Sciatic nerve (tissue), 2 donors: Measurements from ENCODE around the gene DDX5. TPM values are rescaled to one million over a fixed set of nuclear protein-coding genes. Genes with fewer than 3 reads are reported as not detected.

Experiments
- ATAC-seq: fragments of 200-7000 bp; cut with Tn5 transposase; one replicate; pipeline ENCODE4 v1.9.1; 2020; ENCODE audit warnings: mild to moderate bottlenecking, moderate library complexity
- DNase-seq: peaks from one replicate; pipeline ENCODE4 v3.0.0-alpha.2; 2020; ENCODE audit warnings: low spot score
- intact Hi-C: fragments of 100-400 bp; cut with DNase I; formaldehyde crosslinking; loops from one replicate; pipeline ENCODE4 v1.14.2; 2022
- microRNA-seq: library from miRNA; unstranded; fragments of <30 nt; microRNA quantifications from one replicate; pipeline ENCODE4 v1.2.0, GENCODE V29; 2020
- total RNA-seq: library from RNA; stranded (reverse); fragmentation: NEBNext Ultra II Directional; extraction: Animal tissue kit (Norgen Biotek cat#: 25700); gene quantifications from one replicate; pipeline ENCODE4 v1.2.1, GENCODE V29; 2021
- donor health status: DM: no; HTN: no; CAD: no.
- donor health status: DM: no; HTN: no; CAD: no.

Gene DDX5
- total RNA-seq, 1 donor from 2014 or later: 667 TPM

- DNase-seq (no peak), ATAC-seq (no peak)
- intact Hi-C loops: no loop called here
Measured at GRCh38 chr17:64459284-64459747, 46.8 kb downstream of the DDX5 start.

GRCh38 chr17:64458756-64459155 lies 47.3 kb downstream of the DDX5 start:
- DNase-seq (no peak), ATAC-seq (no peak)
- intact Hi-C loops: no loop called here

GRCh38 chr17:64457156-64457555 lies 48.9 kb downstream of the DDX5 start:
- ATAC-seq (peak; percentile 44), DNase-seq (peak; percentile 61)
- intact Hi-C loops: no loop called here

- intact Hi-C loops: no loop called here
- DNase-seq: no peak
- ATAC-seq: peak; percentile 50
Measured at GRCh38 chr17:64455993-64456885, 49.9 kb downstream of the DDX5 start.

- DNase-seq (no peak), ATAC-seq (peak; percentile 55)
- intact Hi-C loops: no loop called here
Measured at GRCh38 chr17:64449545-64449944, 56.5 kb downstream of the DDX5 start.

- no peak for DNase-seq
- peak; percentile 98 for ATAC-seq
- intact Hi-C loops: no loop called here
Measured at GRCh38 chr17:64448665-64449512, 57.2 kb downstream of the DDX5 start, which contains the start of gene MILR1. Gene MILR1 (plus strand): TSS chr17:64449115. CDS start chr17:64449169, 54 bp downstream.

Small RNAs within 50 kb of the gene (microRNA-seq; reads per million reads assigned to microRNA genes)
- gene MIR3064 (2.5 reads per million), gene MIR5047 (not detected)

Other genes with a start within 250 kb of the DDX5 start
- gene TEX2, start 243.0 kb downstream of the DDX5 start, total RNA-seq: 39.5 TPM
- 351 TPM for gene PECAM1, start 115.4 kb downstream of the DDX5 start, total RNA-seq
- 13.5 TPM for gene MILR1, start 57.2 kb downstream of the DDX5 start, total RNA-seq
- gene POLG2, start 9.2 kb downstream of the DDX5 start, total RNA-seq: 19.4 TPM
- gene CEP95, start 688 bp upstream of the DDX5 start, total RNA-seq: 72.0 TPM
- gene SMURF2, start 156.0 kb upstream of the DDX5 start, total RNA-seq: 29.8 TPM